ENCODE data around the gene FAM222A.

FAM222A gene

DNA sequence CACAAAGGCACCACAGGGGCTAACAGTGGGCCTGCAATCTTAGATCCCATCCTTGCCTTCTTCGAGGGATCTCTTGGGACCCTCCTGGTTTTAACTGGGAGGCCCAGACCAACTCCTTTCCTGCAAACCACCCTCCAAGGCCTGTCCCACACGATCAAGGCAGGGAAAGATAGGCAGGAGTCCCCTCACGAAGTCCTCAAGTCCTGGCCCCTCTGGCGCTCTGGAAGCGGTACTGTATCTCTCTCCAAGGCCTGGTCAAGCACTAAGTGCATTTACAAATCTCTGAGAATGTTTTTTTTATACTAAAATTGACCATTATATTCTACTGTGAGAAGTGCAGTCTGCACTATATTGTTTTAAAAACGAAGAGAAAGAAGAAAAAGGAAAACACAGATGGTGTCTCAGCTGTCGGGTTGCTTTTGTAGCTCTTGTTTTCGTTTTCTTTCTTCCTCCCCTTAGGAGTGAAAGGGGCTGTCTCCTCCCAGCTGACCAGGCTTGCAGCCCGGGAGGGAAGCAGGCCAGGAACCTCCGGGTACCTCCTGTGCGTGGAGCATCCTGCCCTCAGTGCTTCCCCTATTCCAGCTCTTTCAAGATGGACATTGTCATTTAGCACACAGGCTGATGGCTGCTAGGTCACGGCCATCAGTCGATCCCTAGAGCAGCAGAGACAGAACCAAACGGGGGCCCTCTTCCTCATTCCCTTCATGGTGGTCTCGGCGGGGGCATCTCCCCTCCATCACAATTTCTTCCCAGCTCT, 56.7 kb downstream of the FAM222A start:
- H3K36me3 ChIP-seq (ENCODE audit: insufficient read depth, low read length) = no peaks in the 10 kb centered on the region
- 0 out of 2 replicates have a peak, but pooled peaks cover 2% of the 10 kb centered on the region for H3K27me3 ChIP-seq (ENCODE audit: insufficient read depth, low read length)
- no peaks in the 10 kb centered on the region for H3K4me1 ChIP-seq (ENCODE audit: control insufficient read depth, insufficient read depth, low read length, unreplicated experiment)
- H3K27ac ChIP-seq (ENCODE audit: low read depth, low read length) = no peak overlapping the region
- H3K4me3 ChIP-seq (ENCODE audit: low read depth, low read length) = no peak overlapping the region
- H3K79me2 ChIP-seq (ENCODE audit: control insufficient read depth, insufficient read depth, low read length, unreplicated experiment) = no peaks in the 10 kb centered on the region
- no peak overlapping the region for H2AFZ ChIP-seq (ENCODE audit: low read length, unreplicated experiment)

DNA sequence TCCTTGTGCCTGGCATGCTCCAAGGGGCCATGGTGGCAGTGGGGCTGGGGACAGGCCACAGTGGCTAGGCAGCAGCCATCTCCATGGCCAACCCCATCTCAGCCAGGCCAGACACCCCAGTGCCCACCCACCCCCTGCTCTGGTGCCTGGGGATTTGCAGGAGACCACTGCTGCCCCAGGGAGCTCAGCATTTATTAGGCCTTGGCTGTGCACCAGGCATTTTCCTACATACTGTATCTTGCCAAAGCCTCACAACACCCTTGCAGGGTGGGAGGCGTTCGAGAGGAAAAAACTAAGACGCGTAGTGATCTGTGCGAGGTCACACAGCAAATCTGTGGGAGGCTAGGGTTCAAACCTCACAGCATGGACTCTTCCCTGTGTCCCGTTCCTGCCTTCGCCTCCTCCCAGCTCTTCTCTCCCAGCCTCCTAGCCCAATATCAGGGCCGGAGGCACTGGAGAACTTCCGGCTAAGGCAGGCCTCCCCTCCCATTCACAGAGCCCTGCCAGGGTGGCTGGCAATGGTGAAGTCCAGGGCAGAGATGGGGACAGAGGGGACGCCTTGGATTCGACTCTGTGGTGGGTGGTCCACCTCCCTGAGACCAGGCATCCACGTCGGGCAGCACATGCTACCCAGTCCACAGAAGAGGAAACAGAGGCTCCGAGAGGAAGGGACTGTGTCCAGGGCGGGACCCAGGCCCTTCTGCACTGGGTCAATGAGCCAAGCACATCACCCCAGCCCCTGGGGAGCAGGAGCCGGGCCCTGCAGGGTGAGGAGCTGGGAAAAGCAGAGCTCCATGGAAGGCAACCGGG, 57.4 kb downstream of the FAM222A start:
- H3K27ac ChIP-seq (ENCODE audit: low read depth, low read length) = no peak overlapping the region
- no peak overlapping the region for H2AFZ ChIP-seq (ENCODE audit: low read length, unreplicated experiment)
- H3K4me3 ChIP-seq (ENCODE audit: low read depth, low read length) = no peak overlapping the region
- no peaks in the 10 kb centered on the region for H3K4me1 ChIP-seq (ENCODE audit: control insufficient read depth, insufficient read depth, low read length, unreplicated experiment)
- H3K36me3 ChIP-seq (ENCODE audit: insufficient read depth, low read length) = no peaks in the 10 kb centered on the region
- 0 out of 2 replicates have a peak, but pooled peaks cover 2% of the 10 kb centered on the region for H3K27me3 ChIP-seq (ENCODE audit: insufficient read depth, low read length)
- H3K79me2 ChIP-seq (ENCODE audit: control insufficient read depth, insufficient read depth, low read length, unreplicated experiment) = no peaks in the 10 kb centered on the region

GRCh38 chr12:109771746-109772621, 58.4 kb downstream of the FAM222A start:
- no peaks in the 10 kb centered on the region for H3K36me3 ChIP-seq (ENCODE audit: insufficient read depth, low read length)
- no peak overlapping the region for H3K4me3 ChIP-seq (ENCODE audit: low read depth, low read length)
- H3K4me1 ChIP-seq (ENCODE audit: control insufficient read depth, insufficient read depth, low read length, unreplicated experiment) = no peaks in the 10 kb centered on the region
- H3K27ac ChIP-seq (ENCODE audit: low read depth, low read length) = no peak overlapping the region
- no peak overlapping the region for H2AFZ ChIP-seq (ENCODE audit: low read length, unreplicated experiment)
- no peaks in the 10 kb centered on the region for H3K79me2 ChIP-seq (ENCODE audit: control insufficient read depth, insufficient read depth, low read length, unreplicated experiment)
- H3K27me3 ChIP-seq (ENCODE audit: insufficient read depth, low read length) = 0 out of 2 replicates have a peak, but pooled peaks cover 2% of the 10 kb centered on the region

- H3K4me3 ChIP-seq (ENCODE audit: low read depth, low read length) = peak overlapping the region; percentile 49
- H2AFZ ChIP-seq (ENCODE audit: low read length, unreplicated experiment) = no peak overlapping the region
- no peaks in the 10 kb centered on the region for H3K4me1 ChIP-seq (ENCODE audit: control insufficient read depth, insufficient read depth, low read length, unreplicated experiment)
Observed at GRCh38 chr12:109772622-109773321, 59.1 kb downstream of the FAM222A start.

DNA sequence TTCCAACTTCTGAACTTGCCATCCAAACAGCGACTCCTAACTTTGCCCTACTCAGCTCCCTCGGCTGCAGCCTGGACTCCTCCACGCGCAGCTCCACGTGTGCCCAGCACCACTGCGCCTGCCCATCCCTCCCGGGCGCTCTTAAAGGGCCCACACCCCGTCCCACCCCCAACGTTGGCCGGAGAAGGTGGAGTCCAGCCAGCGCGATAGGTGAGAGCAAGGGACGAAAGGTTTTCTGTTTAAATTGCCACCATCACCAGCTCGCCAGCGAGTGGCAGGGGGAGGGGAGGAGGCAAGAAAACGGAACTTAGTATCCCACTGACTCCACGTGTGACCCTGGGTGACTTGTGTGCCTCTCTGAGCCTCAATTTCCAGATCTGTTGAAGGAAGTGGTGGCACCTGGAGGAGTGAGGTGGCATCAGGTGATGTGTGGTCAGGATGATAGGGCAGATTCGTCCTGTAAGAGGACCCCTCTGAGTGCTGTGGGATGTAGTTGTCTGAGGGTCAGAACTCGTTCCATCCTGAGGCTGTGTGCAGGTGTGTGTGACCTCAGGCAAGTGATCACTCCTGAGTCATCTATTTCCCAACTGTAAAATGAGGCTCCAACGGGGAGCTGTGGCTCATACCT, 59.9 kb downstream of the FAM222A start:
- no peaks in the 10 kb centered on the region for H3K79me2 ChIP-seq (ENCODE audit: control insufficient read depth, insufficient read depth, low read length, unreplicated experiment)
- no peaks in the 10 kb centered on the region for H3K4me1 ChIP-seq (ENCODE audit: control insufficient read depth, insufficient read depth, low read length, unreplicated experiment)
- no peak overlapping the region for H2AFZ ChIP-seq (ENCODE audit: low read length, unreplicated experiment)
- no peak overlapping the region for H3K27ac ChIP-seq (ENCODE audit: low read depth, low read length)
- H3K27me3 ChIP-seq (ENCODE audit: insufficient read depth, low read length) = 0 out of 2 replicates have a peak, but pooled peaks cover 2% of the 10 kb centered on the region
- peak overlapping the region; percentile 49; the same call in 1 of the 2 replicates for H3K4me3 ChIP-seq (ENCODE audit: low read depth, low read length)
- H3K36me3 ChIP-seq (ENCODE audit: insufficient read depth, low read length) = no peaks in the 10 kb centered on the region

More at GRCh38 chr12:109772622-109773321, 59.1 kb downstream of the FAM222A start:
- no peaks in the 10 kb centered on the region for H3K36me3 ChIP-seq (ENCODE audit: insufficient read depth, low read length)
- H3K27ac ChIP-seq (ENCODE audit: low read depth, low read length) = no peak overlapping the region
- 0 out of 2 replicates have a peak, but pooled peaks cover 2% of the 10 kb centered on the region for H3K27me3 ChIP-seq (ENCODE audit: insufficient read depth, low read length)
- no peaks in the 10 kb centered on the region for H3K79me2 ChIP-seq (ENCODE audit: control insufficient read depth, insufficient read depth, low read length, unreplicated experiment)

DNA sequence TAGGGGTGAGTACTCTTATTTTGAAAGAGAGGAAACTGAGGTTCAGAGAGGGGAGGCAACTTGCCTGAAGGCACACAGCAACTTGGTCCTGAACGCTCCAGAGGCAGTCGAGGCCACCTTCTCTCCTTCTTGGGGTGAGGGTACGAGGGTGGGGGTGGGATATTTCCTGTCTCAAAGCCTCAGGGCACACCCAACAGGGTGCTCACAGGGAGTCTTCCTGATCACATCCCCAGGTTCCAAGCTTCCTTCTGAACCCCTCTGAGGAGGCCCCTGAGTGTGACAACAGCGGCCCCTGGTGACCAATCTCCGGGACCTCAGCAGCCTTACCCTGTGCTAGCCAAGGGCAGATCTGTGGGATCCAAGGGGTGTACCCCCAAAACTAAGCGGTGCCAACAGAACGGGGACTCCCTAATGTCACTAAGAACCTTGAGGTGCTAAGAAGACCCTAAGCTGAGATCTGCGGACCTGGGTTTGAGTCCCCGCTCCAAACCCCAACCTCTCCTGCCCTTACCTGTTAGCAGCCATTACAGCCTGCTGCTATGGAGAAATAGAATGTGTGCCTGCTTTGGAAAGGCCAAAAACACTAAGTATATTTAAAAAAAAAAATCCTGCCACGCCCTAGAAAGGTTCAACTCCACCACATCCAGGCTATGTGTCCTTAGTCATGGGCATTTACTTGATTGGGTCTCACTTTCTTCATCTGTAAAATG, 61.7 kb downstream of the FAM222A start:
- H3K4me1 ChIP-seq (ENCODE audit: control insufficient read depth, insufficient read depth, low read length, unreplicated experiment) = no peaks in the 10 kb centered on the region
- no peak overlapping the region for H2AFZ ChIP-seq (ENCODE audit: low read length, unreplicated experiment)
- H3K27ac ChIP-seq (ENCODE audit: low read depth, low read length) = no peak overlapping the region

DNA sequence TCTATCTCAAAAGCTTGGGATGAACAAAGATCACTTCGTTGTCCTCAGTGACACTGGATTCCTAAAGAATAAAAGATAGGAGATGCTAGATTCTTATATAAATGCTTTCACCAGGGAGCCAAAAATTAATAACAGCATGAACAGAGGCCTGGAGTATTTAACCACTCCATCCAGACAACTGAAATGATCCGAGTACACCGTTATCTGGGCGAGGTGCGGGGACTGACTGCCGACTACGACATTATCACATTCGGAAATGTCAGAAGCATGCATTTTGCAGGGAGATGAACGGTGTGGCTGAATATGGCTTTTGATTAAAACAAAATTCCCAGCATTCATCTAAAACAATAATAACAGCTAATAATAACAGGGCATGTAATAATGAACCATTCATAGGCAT, 63.0 kb downstream of the FAM222A start:
- no peaks in the 10 kb centered on the region for H3K79me2 ChIP-seq (ENCODE audit: control insufficient read depth, insufficient read depth, low read length, unreplicated experiment)
- 0 out of 2 replicates have a peak, but pooled peaks cover 2% of the 10 kb centered on the region for H3K27me3 ChIP-seq (ENCODE audit: insufficient read depth, low read length)
- no peak overlapping the region for H3K27ac ChIP-seq (ENCODE audit: low read depth, low read length)
- H3K36me3 ChIP-seq (ENCODE audit: insufficient read depth, low read length) = no peaks in the 10 kb centered on the region
- H3K4me1 ChIP-seq (ENCODE audit: control insufficient read depth, insufficient read depth, low read length, unreplicated experiment) = no peaks in the 10 kb centered on the region
- H3K4me3 ChIP-seq (ENCODE audit: low read depth, low read length) = no peak overlapping the region
- H2AFZ ChIP-seq (ENCODE audit: low read length, unreplicated experiment) = no peak overlapping the region

More for the DNA sequence above, 61.7 kb downstream of the FAM222A start:
- Histone ChIP-seq H3K36me3 (ENCODE audit: insufficient read depth, low read length) (no peaks in the 10 kb centered on the region), H3K27me3 (ENCODE audit: insufficient read depth, low read length) (0 out of 2 replicates have a peak, but pooled peaks cover 2% of the 10 kb centered on the region), H3K79me2 (ENCODE audit: control insufficient read depth, insufficient read depth, low read length, unreplicated experiment) (no peaks in the 10 kb centered on the region), H3K4me3 (ENCODE audit: low read depth, low read length) (no peak overlapping the region)

- no peaks in the 10 kb centered on the region for H3K4me1 ChIP-seq (ENCODE audit: control insufficient read depth, insufficient read depth, low read length, unreplicated experiment)
- no peak overlapping the region for H3K27ac ChIP-seq (ENCODE audit: low read depth, low read length)
- no peak overlapping the region for H3K4me3 ChIP-seq (ENCODE audit: low read depth, low read length)
- no peak overlapping the region for H2AFZ ChIP-seq (ENCODE audit: low read length, unreplicated experiment)
- H3K79me2 ChIP-seq (ENCODE audit: control insufficient read depth, insufficient read depth, low read length, unreplicated experiment) = no peaks in the 10 kb centered on the region
- H3K27me3 ChIP-seq (ENCODE audit: insufficient read depth, low read length) = 0 out of 2 replicates have a peak, but pooled peaks cover 2% of the 10 kb centered on the region
- no peaks in the 10 kb centered on the region for H3K36me3 ChIP-seq (ENCODE audit: insufficient read depth, low read length)
Observed at GRCh38 chr12:109777544-109777943, 63.9 kb downstream of the FAM222A start.

DNA sequence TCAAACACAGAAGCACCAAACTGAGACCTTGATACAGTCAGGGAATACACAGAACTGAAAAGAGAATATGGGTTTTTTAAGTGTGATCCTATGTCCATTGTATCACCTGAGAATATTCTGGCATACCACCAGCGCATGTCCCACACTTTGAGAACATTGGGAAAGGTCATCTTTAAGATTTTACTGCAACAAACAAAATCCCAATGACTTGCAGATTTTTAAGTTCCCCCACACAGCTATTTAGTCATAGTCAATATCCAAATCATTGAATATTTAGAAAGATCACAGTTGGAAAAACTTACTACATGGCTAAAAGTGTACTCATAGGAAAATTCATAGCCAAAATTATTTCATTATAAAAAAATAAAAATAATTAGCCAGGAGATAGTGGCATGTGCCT, 65.1 kb downstream of the FAM222A start:
- H3K4me3 ChIP-seq (ENCODE audit: low read depth, low read length) = no peak overlapping the region
- H3K36me3 ChIP-seq (ENCODE audit: insufficient read depth, low read length) = no peaks in the 10 kb centered on the region
- no peaks in the 10 kb centered on the region for H3K79me2 ChIP-seq (ENCODE audit: control insufficient read depth, insufficient read depth, low read length, unreplicated experiment)
- H3K4me1 ChIP-seq (ENCODE audit: control insufficient read depth, insufficient read depth, low read length, unreplicated experiment) = no peaks in the 10 kb centered on the region
- no peak overlapping the region for H3K27ac ChIP-seq (ENCODE audit: low read depth, low read length)
- H2AFZ ChIP-seq (ENCODE audit: low read length, unreplicated experiment) = no peak overlapping the region
- H3K27me3 ChIP-seq (ENCODE audit: insufficient read depth, low read length) = 0 out of 2 replicates have a peak, but pooled peaks cover under 1% of the 10 kb centered on the region

Data from ACC112 (cell line).